ENCODE data around the gene CCPG1.
"Not testable (repeated sequence)": the region's sequence is repeated elsewhere in the genome, so short reads cannot be mapped to it uniquely, and the experiment has no call there.

CCPG1 gene

GRCh38 chr15:55408012-55408928 is at the start of gene CCPG1, which contains the start of gene PIERCE2:
CCPG1 (minus strand) TSS chr15:55408359; CDS start chr15:55389424, 18,935 bp downstream.
PIERCE2 (plus strand) TSS chr15:55408495; CDS start chr15:55408769, 274 bp downstream.
- peak; percentile 98 for DNase-seq

DNA sequence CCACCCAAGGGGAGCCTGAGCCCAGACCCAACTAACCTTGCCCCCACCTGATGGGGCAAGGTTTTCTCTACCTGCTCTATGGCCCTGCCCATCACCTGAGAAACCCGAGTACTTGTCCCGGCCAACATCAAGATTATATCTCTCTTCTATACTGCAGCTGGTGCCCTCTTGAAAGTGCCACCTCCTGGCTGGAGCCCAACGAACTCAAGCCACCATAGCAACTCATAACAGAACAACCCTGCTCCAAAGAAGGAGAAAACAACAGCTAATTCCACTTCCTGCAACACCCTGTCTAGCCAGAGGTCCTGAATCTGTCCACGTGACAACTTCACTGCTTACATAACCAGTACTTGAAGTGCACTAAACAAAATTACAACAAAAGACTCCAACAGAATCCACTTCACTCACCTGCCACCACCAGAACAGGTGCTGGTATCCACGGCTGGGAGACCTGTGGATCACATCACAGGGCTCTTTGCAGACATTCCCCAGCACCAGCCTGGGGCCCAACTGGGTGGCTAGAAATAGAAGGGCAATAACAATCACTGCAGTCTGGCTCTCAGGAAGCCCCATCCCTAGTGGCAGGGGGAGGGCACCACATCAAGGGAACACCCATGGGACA is 49.4 kb upstream of the CCPG1 start:
- DNase-seq: no peak

- not testable (repeated sequence) for DNase-seq
These were observed 38.9 kb upstream of the CCPG1 start for GRCh38 chr15:55447030-55447394.

DNA sequence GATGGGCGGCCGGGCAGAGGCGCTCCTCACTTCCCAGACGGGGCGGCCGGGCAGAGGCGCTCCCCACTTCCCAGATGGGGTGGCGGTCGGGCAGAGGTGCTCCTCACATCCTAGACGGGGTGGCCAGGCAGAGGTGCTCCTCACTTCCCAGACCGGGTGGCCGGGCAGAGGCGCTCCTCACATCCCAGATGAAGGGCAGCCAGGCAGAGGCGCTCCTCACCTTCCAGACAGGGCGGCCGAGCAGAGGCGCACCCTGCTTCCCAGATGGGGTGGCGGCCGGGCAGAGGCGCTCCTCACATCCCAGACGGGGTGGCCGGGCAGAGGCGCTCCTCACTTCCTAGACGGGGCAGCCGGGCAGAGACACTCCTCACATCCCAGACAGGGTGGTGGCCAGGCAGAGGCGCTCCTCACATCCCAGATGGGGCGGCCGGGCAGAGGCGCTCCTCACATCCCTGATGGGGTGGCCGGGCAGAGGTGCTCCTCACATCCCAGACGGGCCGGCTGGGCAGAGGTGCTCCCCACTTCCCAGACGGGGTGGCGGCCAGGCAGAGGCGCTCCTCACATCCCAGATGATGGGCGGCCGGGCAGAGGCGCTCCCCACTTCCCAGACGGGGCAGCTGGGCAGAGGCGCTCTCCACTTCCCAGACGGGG is 38.3 kb upstream of the CCPG1 start:
- DNase-seq: not testable (repeated sequence)

- DNase-seq: not testable (repeated sequence)
These were observed 37.8 kb upstream of the CCPG1 start for GRCh38 chr15:55445936-55446335.

DNA sequence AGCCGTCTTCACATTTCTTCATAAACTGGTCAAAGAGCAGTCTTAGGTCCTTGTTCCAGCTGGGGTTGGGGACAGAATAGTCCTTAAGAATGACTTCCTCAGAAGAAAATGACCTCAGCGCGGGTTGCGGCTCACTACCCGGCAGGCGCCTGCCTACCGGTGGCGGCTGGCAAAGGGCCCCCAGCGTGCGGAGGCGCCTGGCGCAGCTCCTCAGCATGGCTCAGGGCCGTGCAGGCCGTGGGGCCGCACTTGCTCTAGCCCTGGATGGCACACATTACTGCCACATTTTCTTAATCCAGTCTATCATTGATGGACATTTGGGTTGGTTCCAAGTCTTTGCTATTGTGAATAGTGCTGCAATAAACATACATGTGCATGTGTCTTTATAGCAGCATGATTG is 35.0 kb upstream of the CCPG1 start:
- DNase-seq: not testable (repeated sequence)

GRCh38 chr15:55434989-55435825 is 27.0 kb upstream of the CCPG1 start:
- DNase-seq: peak; percentile 59

DNA sequence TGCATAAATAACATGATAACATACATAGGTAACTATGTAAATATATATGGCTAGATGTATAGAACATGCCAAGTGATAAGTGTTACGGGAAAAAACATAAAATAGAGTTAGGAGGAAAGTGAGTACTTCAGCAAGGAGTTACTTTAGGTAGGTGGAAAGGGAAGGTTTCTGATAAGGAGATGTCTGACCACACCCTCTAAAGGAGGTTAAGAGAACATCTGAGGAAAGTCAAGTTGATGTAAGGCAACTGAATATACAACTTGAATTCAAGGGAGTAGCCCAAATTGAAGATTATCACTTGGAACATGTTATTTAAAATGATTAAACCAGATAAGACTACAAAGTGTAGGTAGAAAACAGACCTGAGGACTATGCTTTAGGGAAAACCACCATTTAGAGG is 13.9 kb upstream of the CCPG1 start:
- DNase-seq: no peak

DNA sequence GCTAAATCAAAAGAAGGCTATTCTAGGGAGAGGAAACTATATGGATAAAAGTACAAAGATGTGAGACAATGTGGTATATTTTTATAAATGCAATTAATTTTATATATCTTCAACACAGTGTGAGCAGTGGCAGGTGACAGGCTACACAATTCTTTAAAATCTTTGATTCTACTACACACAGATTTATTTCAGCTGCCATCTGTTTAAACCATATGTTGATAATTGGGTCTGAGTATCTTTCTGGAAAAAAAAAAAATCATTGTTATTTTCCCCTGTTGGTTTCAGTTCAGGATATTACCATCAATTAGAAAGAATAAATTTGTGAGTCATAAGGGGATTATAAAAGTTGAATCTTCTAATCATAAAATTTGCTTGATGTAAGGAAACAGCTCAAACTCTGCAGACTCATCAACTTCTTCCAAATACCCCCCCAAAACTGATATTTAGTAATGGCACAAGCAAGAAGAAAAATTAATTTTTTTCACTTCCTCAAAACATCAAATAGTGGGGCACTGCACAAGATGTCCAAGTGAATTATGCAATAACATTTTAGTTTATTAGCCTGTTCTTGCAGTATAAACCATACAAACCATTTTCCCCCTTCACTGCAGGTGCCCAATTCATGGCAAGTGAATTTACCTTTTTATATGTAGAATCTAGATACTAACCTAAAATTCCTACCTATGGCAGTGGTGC is 12.2 kb upstream of the CCPG1 start:
- DNase-seq: peak; percentile 83

GRCh38 chr15:55417678-55418077 is 9.5 kb upstream of the CCPG1 start:
- DNase-seq: not testable (repeated sequence)

GRCh38 chr15:55408976-55409375 is 817 bp upstream of the CCPG1 start:
- DNase-seq: not testable (repeated sequence)

DNA sequence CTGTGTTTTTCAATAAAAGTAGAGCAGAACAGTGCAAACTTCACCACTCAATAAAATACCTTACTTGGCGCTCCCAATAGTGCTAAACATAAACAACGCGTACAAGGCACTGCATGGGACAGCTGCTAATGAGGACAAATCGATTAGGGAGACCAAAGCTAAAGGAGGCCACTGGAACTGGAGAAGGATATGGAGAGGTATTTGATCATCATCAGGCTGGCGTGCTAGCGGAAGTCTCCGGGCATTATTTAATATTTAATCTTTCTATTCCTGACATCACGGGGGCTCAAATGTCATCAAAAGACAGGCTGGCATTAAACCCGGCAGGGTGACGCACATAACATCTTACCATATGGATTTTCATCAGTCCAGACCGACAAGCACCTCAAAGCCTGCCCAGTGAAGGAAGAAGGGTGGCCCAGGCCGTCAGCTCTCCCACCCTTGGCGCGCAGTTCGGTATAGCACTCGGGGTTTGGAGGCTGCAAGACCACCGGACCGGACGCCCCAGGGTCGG is 604 bp downstream of the CCPG1 start:
- DNase-seq: peak; percentile 65

DNA sequence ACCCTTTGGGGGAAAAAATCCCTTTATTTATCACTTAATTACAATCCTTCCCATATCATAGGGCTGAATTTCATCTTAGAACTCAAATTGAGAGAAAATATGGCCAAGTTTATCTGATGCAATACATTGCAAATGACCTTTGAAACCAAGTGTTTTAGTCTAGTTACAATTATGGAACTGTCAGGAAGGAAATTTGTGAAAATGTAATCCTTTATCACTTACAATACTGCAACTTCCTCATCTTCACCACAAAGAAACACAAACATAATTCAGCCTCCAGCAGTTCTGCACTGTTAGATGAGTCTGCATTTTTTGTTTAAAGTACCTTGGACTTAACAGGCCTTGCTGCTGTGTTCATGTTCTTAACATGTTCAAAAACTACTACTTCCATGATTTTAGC is 4.6 kb downstream of the CCPG1 start:
- no peak for DNase-seq

DNA sequence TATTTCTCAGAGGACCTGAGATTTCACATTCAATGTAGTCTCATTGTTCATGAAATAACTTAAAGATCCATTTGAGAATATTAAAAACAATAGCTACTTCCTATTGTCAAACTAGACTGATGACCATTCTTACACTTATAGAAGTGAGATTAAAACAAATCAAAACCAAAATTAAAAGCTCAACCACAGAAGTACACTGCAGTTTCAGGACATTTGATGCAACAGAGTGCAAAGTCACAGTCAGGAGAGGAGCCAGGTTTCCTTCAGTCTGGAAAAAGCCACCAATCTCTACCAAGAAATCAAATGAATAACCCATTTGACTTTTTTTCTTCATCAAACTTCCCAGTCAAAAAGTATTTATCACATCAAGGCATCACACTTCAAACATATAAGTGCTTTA is 5.5 kb downstream of the CCPG1 start:
- DNase-seq: no peak

DNA sequence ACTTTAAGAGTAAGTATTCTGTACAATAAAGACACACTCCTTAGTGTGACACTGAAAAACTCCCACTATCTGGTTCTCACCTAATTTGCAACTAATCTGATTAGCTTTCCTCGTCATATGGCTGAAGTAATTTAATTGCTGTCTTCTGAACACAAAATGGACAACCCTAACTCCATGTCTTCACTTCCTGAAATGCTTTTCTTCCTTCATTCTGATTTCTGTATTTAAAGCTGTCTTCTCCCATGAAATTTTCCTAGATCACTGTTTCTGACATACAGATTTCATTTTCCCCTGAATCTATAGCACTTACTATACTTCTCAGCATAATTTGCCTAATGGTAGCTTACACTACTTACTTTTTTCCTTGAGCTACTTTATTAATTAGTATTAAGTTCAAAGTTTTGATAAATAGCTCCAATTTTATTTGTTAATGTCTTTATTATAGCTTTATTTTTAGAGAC is 6.3 kb downstream of the CCPG1 start:
- no peak for DNase-seq

DNA sequence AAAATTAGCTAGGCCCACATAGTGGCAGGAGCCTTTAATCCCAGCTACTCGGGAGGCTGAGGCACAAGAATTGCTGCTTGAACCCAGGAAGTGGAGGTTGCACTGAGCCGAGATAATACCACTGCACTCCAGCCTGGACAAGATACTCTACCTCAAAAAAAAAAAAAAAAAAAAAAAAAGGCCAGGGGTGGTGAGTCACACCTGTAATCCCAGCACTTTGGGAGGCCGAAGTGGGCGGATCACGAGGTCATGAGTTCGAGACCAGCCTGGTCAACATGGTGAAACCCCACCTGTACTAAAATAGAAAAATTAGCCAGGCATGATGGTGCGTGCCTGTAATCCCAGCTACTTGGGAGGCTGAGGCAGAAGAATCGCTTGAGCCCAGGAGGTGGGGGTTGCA is 8.1 kb downstream of the CCPG1 start:
- not testable (repeated sequence) for DNase-seq

GRCh38 chr15:55398243-55398642 is 9.9 kb downstream of the CCPG1 start:
- DNase-seq: no peak

DNA sequence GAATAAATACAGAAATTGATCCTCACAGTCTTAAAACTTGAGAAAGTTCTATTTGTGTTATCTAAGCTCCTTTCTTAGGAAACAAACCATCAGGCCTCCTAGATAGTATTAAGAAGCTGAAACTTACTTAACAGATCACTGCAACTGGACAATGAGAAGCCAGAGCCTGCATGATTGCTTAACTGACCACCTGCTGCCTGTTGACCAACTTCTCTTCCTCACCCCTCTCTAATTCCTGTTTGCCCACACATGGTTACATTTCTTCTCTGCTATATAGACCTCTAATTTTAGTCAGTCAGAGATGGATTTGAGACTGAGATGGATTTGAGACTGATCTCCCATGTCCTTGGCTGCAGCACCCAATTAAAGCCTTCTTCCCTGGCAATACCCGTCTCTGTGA is 13.5 kb downstream of the CCPG1 start:
- no peak for DNase-seq

DNA sequence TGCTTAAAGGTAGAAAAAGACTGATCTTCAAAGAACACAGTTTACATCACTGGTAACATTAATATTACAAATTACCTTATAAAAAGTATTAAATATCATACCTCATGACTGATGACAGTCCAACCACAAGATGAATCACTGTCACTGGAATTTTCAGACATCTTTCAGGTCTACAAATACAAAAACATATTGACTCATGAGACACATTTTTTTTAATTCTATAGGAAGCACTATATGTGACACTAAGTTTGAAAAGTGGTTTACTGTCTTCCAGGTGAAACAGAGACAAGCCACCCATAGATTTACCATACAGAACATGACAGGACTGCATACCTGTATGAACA is 18.9 kb downstream of the CCPG1 start:
- DNase-seq: no peak

DNA sequence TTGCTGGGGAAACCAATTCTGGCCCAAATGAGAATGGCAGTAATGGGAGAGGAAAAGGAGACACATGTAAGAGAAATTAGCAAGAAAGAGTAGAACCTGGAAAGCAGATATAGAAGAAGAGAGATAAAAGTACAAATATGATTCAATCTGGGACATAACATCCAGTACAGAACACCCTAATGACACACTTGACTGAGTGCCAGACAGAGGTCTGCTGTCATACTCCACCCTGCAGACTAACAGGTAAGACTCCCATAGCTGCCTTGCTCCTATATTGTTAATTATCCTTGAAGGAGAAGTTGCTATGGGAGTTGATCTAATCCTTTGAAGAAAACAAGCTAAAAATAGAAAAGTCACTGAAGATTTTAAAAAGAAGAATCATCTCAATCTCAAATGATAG is 21.1 kb downstream of the CCPG1 start:
- DNase-seq: no peak

DNA sequence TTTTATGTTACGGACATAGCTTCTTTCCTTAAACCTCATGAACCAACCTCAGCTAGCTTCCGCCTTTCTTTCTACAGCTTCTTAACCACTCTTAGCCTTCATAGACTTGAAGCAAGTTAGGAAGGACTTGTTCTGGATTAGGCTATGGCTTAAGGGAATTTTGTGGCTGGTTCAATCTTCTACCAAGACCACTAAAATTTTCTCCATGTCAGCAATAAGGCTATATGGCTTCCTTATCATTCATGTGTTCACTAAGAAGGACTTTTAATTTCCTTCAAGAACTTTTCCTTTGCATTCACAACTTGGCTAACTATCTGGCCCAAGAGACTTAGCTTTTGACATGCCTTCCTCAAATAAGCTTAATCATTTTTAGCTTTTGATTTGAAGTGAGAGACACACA is 24.5 kb downstream of the CCPG1 start:
- DNase-seq: no peak

GRCh38 chr15:55381595-55381994 is 26.6 kb downstream of the CCPG1 start:
- no peak for DNase-seq
